HG03045 (cell line): ENCODE results near the gene METAP1.
"Not testable (repeated sequence)": the region's sequence is repeated elsewhere in the genome, so short reads cannot be mapped to it uniquely, and the experiment has no call there.

Experiments used
- ATAC-seq: cut with Tn5 transposase; IDR thresholded peaks from one replicate; pipeline ENCODE4 v1.9.1; 2021; ENCODE audit warnings: mild to moderate bottlenecking, moderate library complexity; ENCODE audit not compliant: unreplicated experiment

Gene METAP1

DNA sequence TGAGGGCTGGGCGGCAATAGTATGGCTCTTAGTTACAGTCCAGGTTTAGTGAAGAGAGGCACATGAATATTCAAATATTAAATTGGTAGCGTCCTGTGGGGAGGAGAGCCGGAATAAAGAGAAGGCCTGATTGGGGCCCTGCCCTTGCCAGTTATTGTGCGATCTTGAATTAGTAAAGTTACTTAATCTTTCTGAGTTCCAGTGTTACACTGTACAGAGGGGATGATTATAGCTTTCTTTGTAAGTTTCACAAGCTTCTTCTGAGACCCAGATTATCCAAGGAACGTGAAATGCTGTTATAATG, 1.2 kb downstream of the METAP1 start:
- ATAC-seq: no peak

DNA sequence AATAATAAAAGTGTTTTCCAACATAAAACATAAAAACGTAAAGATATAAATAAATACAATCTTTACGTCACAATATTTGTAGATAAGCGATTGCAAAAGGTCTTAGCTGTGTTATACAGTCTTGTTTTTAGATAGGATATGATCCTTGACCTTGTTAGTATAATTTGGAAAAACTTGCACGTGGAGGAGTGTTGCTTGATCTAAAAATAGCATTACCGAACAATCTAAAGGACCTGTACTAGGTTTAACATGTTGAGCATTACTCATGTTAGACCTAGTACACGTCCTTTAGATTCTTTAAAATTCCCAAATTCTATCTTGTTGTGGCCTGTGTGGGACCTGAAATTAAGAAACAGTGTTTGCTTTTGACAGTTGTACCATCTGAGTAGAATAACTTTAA, 1.6 kb downstream of the METAP1 start:
- ATAC-seq: no peak

DNA sequence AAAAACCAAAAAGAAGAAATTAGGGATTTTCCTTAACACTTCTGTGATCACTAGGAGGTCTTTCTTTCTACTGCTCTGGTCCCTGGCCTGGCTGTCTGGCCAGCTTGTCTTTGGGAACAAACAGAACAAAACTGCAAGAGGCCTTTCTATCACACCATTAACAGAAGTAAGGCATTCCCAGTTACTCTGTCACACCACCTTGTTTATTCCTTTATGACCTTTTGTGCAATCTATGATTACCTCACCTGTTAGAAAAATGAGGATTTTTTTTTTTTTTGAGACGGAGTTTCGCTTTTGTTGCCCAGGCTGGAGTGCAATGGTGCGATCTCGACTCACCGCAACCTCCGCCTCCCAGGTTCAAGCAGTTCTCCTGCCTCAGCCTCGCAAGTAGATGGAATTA, 3.0 kb downstream of the METAP1 start:
- no peak for ATAC-seq

DNA sequence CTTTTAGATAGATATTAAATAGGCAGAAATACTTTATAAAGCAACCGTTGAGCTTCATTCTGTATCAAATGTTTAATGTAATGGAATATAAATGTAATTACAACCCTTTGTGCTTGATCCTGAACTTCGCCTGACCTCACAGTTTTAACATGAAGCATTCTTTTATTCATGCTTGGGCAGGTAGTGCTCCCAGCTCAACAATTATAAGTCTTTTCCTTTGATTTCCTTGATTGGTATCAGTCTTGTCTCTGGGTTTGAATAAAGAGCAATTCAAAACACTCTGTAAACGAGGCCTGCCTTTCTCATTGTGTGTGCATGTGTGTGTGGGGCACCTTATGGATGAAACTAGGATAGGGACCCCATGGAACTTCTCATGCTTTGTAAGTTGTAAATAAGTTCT, 6.8 kb downstream of the METAP1 start:
- ATAC-seq: no peak

DNA sequence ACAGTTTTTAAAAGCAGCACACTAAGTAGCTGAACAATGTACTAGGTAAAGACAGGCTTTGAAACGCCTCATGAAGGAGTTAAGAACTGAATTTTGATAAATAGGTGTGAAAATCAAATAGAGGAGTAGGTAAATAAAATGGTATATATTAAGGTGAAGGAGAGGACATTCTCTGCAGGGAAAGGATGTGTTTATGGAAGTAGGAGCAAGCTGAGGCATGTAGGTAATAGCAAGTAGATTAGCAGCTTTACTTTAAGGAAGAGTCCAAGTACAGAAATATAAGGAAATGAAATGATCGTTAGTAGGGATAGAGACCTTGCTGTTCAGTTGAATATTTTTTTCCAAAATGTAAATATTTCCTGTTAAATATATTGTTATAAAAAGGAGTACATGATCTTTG, 12.5 kb downstream of the METAP1 start:
- ATAC-seq: no peak

DNA sequence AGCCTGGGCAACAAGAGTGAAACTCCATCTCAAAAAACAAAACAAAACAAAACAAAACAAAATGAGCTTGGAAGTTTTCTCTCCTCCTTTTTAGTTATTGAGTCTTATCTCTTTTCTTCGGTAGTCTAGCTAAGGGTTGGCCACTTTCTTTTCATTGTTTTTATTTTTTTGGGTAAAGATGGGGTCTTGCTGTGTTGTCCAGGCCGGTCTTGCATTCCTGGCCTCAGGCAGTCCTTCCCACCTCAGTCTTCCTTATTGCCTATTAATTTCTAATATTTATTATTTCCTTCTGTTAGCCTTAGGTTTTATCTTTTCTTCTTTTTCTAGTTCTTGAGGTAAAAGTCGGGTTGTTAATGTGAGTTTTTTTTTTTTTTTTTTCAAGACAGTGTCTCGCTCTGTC, 16.4 kb downstream of the METAP1 start:
- no peak for ATAC-seq

DNA sequence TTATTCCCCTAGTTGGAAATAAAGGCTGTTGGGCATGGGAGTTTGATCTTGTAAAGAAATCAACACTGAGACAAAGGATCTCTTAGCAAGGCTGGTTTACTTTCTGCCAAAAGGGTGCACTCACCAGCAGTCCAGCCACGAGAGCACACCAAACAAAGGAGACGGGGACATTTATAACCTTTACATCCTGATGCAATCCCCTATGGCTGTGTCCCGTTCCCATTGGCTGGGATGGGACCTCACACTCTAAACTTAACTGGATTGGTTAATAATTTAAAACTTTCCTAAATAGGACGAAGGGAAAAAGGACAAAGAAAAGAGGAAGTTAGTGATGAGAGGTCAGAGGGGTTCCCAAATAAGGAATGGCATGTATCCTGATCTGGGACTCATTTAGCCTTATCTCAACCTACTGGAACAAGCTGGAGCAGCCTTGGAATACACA, 17.9 kb downstream of the METAP1 start:
- ATAC-seq: no peak

DNA sequence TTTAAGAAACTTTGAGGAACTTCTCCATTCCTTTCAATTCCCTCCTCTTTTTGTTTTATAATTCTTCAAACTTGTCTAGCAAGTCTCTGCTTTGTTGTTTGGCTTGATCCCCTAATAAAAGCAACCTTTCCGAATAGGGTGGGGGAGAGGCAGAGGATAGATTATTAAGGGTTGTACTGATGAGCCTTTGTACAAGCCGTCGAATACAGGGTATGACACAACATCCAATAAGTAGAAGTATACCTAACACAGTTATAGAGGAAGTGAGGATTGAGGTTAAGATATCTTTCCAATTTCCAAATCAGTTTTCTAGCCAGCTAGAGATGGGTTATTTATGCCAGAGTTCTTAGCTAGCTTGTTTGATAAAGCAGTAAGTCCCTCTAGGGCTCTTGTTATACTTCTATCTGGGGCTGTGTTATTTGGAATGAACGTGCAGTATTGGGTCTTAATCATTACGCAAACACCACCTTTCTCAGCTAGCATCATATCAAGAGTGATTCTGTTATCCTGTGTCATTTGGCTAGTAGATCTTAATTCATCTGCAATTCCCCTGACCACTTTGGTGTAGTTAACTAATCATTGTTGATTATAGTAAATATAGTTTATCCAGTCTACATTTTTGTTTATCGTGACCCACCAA, 18.5 kb downstream of the METAP1 start:
- no peak for ATAC-seq

DNA sequence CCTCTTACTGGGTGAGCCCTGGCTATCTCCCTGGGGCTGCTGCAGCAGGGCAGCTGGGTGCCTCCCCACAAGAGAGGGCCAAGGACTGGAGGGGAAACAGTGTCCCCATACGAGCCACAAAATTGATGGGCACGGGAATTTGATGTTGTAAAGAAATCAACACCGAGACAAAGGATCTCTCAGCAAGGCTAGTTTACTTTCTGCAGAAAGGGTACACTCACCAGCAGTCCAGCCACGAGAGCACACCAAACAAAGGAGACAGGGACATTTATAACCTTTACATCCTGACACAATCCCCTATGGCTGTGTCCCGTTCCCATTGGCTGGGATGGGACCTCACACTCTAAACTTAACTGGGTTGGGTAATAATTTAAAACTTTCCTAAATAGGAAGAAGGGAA, 25.9 kb downstream of the METAP1 start:
- ATAC-seq: no peak

DNA sequence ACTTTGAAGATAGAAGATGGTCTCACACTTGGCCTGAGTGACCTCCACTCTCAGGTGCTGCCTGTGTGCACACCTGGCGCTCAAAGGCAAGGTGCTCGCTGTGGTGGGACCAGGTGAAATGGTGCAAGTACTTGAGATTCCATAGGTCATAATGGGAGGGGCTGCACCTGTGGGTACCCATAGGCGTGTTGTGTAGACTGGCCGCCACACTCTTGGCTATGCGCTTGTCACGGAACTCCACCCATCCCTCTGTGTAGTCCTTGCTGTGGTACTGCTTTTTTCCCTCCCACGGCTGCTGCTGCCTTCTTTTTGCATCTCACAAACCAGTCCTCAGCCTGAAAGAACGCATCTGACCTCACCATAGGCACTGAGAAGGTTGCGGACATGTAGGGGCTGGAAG, 27.0 kb downstream of the METAP1 start:
- ATAC-seq: no peak

DNA sequence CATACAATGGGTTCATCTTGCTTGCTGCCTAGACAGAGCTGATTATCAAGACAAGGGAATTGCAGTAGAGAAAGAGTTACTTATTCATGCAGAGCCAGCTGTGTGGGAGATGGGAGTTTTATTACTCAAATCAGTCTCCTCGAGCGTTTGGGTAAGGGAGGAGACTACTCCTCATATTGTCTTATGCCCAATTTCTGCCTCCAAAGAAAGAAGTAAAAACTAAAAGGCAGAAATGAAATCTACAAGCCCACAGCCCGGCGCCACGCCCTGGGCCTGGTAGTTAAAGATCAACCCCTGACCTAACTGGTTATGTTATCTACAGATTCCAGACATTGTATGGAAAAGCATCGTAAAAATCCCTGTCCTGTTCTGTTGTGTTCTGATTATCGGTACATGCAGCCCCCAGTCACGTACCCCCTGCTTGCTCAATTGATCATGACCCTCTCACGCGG, 28.3 kb downstream of the METAP1 start:
- ATAC-seq: not testable (repeated sequence)

DNA sequence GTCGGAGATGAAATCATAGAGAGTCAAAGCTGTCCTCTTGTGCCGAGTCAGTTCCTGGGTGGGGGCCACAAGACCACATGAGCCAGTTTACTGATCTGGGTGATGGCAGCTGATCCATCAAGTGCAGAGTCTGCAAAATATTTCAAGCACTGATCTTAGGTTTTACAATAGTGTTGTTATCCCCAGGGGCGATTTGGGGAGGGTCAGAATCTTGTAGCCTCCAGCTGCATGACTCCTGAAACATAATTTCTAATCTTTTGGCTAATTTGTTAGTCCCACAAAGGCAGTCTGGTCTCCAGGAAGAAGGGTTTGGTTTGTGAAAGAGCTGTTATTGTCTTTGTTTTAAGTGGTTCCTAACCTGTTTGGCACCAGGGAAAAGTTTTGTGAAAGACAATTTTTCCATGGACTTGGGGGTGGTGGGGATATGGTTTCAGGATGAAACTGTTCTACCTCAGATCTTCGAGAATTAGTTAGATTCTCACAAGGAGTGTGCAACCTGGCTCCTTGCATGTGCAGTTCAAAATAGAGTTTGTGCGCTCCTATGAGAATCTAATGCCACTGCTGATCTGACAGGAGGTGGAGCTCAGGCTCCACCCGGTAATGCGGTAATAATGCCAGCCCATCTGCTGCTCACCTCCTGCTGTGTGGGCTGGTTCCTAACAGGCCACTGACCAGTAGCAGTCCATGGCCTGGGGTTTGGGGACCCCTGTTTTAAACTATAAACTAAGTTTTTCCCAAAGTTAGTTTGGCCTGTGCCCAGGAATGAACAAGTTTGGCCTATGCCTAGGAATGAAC, 29.2 kb downstream of the METAP1 start:
- no peak for ATAC-seq

DNA sequence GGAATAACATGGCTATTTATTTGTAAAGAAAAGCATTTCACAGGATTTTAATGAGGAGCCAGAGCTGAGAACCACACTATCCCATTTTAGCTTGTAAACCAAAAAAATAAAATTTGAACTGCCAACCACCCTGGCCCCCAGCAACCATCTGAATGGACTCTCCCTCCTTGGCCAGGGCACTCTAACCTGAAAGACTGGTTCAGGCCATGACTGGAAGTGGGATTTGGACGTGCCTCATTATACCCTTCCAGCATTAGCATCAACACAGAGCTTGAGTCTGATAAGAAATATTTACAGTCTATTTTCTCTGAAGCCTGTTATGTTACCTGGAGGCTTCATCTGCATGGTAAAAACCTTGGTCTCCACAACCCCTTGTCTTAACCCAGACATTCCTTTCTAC, 30.0 kb downstream of the METAP1 start:
- ATAC-seq: no peak

DNA sequence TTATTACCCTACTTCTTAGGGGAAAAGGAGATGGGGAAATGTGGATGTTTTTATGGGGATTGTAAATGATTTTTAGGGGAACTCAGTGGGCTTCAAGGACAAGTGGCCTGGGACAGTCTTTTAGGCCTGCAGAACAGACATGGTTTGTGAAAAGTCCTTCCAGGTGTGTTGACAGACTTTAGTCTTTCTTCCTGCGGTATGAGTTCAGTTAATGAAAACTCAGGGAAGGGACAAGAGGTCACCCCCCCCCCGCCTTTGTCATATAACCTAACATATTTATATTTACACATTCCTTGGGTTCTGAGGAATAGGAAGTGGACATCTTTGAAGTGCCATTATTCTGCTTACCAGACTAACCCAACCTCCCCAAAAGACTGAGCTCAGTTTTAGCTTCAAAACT, 31.8 kb downstream of the METAP1 start:
- no peak for ATAC-seq

DNA sequence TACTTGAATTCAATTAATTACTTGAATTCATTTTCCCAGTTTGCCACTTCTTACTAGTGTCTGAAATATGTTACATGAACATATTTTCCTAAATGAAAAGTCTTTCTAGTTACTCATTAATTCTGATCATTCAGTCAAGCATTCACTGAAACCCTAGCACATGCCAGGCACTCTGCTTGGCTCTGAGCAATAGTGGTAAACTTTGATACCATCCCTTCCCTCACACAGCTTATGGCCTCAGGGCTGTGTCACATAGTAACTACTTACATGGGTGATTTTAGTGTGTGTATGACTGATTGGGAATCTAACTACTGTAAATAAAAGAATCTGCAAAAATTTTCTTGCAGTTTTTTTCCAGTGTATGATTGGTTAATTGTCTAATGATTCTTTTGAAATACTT, 32.7 kb downstream of the METAP1 start:
- ATAC-seq: no peak

DNA sequence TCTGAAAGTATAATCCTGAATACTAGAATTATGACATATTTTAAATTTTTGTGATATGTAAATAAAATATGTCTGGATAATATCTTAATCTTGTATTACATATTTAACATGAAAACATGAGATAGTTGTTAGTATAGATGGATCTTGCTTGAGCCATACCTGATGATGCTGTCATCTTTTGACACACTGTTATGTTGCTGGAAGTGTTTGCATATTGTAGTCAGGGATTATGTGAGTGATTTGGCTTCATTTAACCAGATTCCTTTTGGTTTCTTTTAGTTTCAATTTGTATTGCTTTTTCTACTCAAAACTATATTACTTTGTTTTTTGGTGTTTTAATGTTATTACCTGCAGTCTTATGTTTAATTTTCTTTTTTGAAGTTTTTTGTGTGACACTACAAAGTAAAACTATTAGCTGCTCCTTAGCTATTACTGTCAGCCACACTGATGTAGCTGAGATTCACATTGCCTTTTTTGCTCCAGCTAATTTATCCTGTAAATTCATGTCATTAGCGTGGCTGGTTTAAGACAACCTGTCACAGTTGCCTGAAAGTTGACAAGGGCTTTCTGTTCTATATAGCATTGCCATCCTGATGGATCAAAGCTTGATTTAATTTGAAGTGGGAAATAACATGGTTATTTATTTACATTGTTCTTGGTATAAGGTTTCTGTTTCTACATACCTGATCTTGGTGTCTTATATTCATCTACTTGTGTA, 33.7 kb downstream of the METAP1 start:
- no peak for ATAC-seq

DNA sequence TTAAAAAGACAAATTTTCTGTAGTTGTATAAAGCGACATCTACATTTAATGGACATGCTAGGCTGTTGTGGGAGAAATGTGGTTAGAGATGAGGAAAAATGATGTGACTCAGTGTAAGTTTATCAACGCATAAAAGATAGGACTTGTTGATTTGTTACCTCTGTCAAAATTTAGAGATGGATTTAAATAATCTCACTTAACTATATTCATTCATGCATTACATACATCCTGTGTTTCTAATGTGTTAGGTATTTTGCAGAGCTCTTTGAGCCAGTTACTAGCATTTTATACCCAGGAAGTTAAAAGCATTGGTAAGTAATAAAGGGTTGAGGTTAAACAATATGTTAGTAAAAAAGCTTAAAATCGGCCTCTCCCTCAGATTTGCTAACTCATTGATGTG, 34.3 kb downstream of the METAP1 start:
- ATAC-seq: no peak

DNA sequence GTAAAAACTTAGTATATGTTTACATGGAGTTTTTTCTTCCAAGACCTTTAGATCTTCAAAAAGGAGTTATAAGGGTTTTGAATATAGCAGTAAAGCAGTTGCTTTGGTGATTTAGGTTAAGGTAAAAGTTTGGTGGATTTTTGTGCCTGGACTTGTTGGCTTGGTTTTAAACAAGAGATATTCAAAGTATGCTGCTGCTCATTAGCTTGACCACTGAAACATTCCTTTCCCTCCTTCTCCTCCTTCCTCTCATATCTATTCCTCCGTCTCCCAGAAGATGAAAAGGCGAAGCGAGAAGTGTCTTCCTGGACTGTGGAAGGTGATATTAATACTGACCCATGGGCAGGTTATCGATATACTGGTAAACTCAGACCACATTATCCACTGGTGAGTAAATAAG, 38.4 kb downstream of the METAP1 start:
- no peak for ATAC-seq

DNA sequence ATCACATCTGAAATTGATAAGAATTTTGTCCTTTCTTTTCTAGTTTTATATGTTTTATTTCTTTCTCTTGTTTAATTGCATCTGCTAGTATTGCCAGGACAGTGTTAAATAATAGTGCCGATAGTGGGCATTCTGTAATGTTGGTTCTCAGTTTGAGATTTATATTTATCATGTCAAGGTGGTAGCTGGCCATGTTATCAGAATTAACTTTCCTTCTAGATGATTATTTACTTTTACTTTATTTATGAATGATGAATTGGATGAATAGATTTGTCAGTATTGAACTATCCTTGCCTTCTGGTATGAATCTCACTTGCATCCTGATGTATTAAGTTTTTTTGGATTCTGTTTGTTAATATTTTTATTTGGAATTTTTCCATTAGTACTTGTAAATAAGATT, 42.7 kb downstream of the METAP1 start:
- no peak for ATAC-seq

DNA sequence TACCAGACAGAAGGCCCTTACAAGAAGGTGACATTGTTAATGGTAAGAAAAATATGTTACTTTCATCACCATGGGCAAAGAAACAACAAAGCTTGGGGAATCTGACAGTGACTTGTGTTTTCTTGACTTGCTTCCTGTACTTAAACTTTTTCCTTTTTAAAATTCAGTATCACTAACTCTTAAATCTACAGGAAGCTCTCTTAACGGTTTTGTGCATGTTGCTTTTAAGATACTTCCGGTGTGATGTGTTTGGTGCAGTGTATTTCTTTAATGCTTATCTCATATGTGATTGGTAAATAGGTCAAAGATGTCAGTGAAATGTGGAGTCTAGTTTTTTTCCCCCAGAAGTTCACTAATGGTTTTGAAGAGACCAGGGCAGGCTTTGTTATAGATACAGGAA, 47.8 kb downstream of the METAP1 start:
- no peak for ATAC-seq

DNA sequence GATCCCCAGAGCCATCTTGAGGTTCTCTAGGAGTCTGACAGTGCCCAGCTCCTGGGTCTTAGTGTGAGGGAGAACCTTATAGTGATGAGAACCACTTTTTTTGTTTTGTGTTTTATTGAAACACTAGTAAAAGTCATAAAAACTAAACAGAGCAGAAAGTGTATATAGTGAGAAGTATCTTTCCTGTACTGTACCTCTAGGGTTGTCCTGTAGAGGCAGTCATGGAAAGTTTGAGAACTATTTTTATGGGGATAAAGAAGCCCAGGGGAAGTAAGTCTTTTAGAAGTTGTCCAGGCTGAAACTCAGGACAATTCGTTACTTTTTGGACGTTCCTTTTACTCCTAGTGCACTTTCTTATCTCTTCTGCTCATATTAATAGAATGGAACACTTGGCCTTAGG, 52.2 kb downstream of the METAP1 start:
- ATAC-seq: no peak

DNA sequence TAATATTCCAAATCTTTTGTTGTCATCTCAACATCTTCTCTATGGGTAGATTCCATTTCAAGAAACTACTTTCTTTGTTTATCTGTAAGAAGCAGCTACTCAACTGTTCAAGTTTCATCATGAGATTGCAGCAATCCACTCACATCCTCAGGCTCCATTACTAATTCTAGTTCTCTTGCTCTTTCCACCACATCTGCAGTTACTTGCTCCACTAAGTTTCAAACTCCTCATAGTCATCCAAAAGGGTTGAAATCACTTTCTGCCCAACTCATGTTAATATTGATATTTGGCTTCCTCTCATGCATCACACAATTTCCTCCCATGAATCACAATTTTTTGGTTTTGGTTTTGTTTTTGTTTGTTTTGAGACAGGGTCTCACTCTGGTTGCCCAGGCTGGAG, 57.4 kb downstream of the METAP1 start:
- no peak for ATAC-seq
